Heart left ventricle (tissue), 16 donors: ENCODE data around the gene PARD3. TPM values are rescaled to one million over a fixed set of nuclear protein-coding genes. Genes with fewer than 3 reads are reported as not detected.

Experiments used
- ATAC-seq, 4 donors: fragments of 200-7000 bp; cut with Tn5 transposase; one replicate each; pipeline ENCODE4 v1.9.1; 2020 to 2022; ENCODE audit warnings: moderate library complexity in 4 of 4, mild to moderate bottlenecking in 3 of 4, moderate number of reproducible peaks in 1 of 4
- DNase-seq, 5 donors: peaks; one replicate each; pipeline ENCODE4 v3.0.0-alpha.2; 2020
- H3K27ac ChIP-seq, 12 donors: fragments of 200-600 bp; sonication (generic) in 4 of 12; one replicate each; pipeline versions ENCODE4 v1.5.0 to v1.8.0; 2016 to 2022; ENCODE audit warnings: mild to moderate bottlenecking in 2 of 12
- H3K27me3 ChIP-seq, 9 donors: fragments of 200-600 bp; sonication (generic) in 2 of 9; one replicate each; pipeline versions ENCODE4 v1.5.1 to v1.8.0; 2016 to 2022; ENCODE audit warnings: mild to moderate bottlenecking in 3 of 9
- H3K36me3 ChIP-seq, 9 donors: fragments of 200-600 bp; sonication (generic) in 2 of 9; one replicate each; pipeline versions ENCODE4 v1.5.0 to v1.8.0; 2018 to 2022; ENCODE audit warnings: mild to moderate bottlenecking in 2 of 9
- H3K4me1 ChIP-seq, 12 donors: fragments of 200-600 bp; sonication (generic) in 4 of 12; one replicate each; pipeline versions ENCODE4 v1.5.0 to v1.8.0; 2016 to 2022; ENCODE audit warnings: mild to moderate bottlenecking in 3 of 12
- H3K4me3 ChIP-seq, 12 donors: fragments of 200-600 bp; sonication (generic) in 4 of 12; one replicate each; pipeline versions ENCODE4 v1.5.0 to v1.8.0; 2017 to 2022; ENCODE audit warnings: mild to moderate bottlenecking in 9 of 12, moderate library complexity in 4 of 12
- H3K9me3 ChIP-seq, 12 donors: fragments of 200-600 bp; sonication (generic) in 4 of 12; one replicate each; pipeline versions ENCODE4 v1.5.0 to v1.8.0; 2016 to 2022; ENCODE audit warnings: mild to moderate bottlenecking in 1 of 12
- POLR2A ChIP-seq, 2 donors: fragments of 450-650 bp; IDR thresholded peaks; one replicate each; pipeline ENCODE4 v1.6.1; 2017; ENCODE audit warnings: antibody characterized with exemption in 2 of 2, mild to moderate bottlenecking in 2 of 2, moderate library complexity in 2 of 2
- WGBS, 4 donors: extraction: QIAGEN DNeasy Blood & Tissue Kit in 2 of 4; methylation state at CpG; one replicate each; pipeline versions ENCODE4 v1.1.5 to v1.1.7; 2013 to 2018; 5-methylcytosine and 5-hydroxymethylcytosine counted together
- intact Hi-C, 10 donors: fragments of 100-400 bp; cut with DNase I; formaldehyde crosslinking; loops; one replicate each; pipeline versions ENCODE4 v1.11.1 to v1.14.2; 2022
- polyA plus RNA-seq, 2 donors: library from polyadenylated mRNA; stranded (reverse); fragments of 200-250 nt; gene quantifications; one replicate each; pipeline ENCODE4 v1.2.3, GENCODE V29; 2013
- total RNA-seq, 9 donors: library from RNA; depleted of rRNA in 2 of 9; stranded (reverse); fragments of >200 nt in 2 of 9; fragmentation: NEBNext Ultra II Directional in 3 of 9; extraction: Animal tissue kit (Norgen Biotek cat#: 25700) in 3 of 9; gene quantifications; one replicate each; pipeline versions ENCODE4 v1.1.0 to v1.2.4, GENCODE V29; 2016 to 2023
- TF ChIP-seq, protein P1 (sequence below), 12 donors: fragments of 200-600 bp; sonication (generic) in 4 of 12; IDR thresholded peaks; one replicate each; pipeline versions ENCODE4 v1.5.0 to v1.8.0; 2018 to 2022; ENCODE audit warnings: antibody characterized with exemption in 12 of 12, mild to moderate bottlenecking in 5 of 12
- donor health status: ischemic (EF 13 %, LVEDD 7.1; RV severe dilation, severe dysfunction).
- donor health status: healthy with polysubstance abuse.
- donor health status: DM: no; HTN: yes; CAD: no.
- donor health status: DM: no; HTN: no; CAD: no.
- donor health status: ischemic (EF 25% LVEDD 6.9; RV normal size, moderate dysfunction).
- donor health status: ischemic (EF 25% LVEDD 5.7; RV mildly dilated, moderate dysfunction).
- donor health status: healthy.
- donor health status: DM: yes; HTN: yes; CAD: no.
- donor health status: ischemic (EF 35%, LVEDD 5.7; RV mildly dilated, moderate dysfunction).
- donor health status: nonischemic (EF 11% LVEDD 7.7; RV severe dilation, severe dysfunction).
- donor health status: DM: yes; HTN: yes; CAD: no.
- donor health status: PGD.
- donor health status: ischemic (EF 29% LVEDD 5.4; RV normal size, mild dysfunction).
- donor health status: nonischemic (EF 23%, LVEDD 6.1; RV moderate dilation, normal function).

The PARD3 gene
- total and polyA plus RNA-seq, 11 donors = 24.8 to 69.7 (median 33.1) TPM

DNA sequence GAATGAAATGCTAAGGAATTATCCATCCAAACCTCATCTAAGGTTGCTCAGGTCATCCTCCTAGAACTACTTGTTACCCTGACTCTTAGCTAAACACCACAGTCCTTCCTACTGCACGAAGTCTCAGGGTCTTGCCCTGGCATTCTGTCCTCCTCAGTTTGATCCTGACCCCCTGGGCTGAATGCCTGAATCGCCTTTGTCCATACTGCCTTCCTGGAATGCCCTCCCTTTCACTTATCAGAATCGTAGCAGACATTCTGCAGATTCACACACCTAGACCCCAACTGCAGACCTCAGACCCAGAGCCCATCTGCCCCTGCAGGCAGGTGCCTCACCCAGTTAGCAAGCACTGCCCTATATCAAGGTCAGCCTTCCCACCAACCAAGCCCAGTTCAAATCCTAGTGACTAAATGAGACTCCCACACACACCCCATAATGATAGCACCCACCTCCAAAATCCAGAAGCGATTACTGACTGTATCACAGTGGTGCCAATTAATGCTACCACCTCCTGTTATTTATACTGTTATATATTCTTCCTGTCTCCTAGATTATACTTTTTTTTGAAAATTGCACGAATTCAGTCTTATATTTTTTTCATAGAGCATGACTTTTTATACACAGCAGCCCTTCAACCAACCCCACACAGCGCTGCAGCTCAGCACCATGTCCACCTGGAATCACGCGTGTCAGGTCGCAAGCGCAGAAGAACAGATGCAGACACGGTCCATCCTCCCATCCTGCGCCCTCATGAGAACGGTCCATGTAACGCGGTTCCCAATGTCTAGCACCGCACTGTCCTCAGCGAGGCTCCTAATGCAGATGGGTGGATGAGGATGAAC, 3.7 kb downstream of the PARD3 start:
- H3K4me3 ChIP-seq = no peak overlapping the region

DNA sequence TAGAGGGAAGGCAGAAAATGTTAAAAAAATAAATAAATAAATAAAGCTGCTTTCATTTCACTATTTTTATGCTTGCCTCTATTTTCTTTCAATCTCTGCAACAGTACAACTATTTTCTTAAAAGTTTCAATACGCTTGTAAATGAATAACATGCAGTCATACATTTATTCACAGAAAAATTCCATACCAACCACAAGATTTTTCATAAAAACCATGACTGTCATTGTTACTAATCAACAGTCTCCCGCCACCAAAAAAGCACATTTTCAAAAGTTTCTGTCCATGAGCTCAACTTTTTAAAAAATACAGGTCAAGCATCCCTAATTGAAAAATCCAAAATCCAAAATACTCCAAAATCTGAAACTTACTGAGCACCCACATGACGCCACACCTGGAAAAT, 5.3 kb downstream of the PARD3 start:
- peaks cover 0 to 51% (median 21%) of the 10 kb centered on the region in 12 donors for H3K4me1 ChIP-seq
- intact Hi-C loops = loop anchor here in 8 of 10 donors (5.0 to 10.0 kb wide), 7 partner anchors 42 to 152 kb away; no protein-coding TSS in a partner anchor
- DNase-seq (no peak), ATAC-seq (no peak)
- H3K36me3 ChIP-seq = no peaks in the 10 kb centered on the region
- H3K27ac ChIP-seq = peak overlapping the region in 1 of 12 donors; percentile 65
- H3K4me3 ChIP-seq = peak overlapping the region in 7 of 12 donors; percentile 13 to 43 (median 16)
- H3K9me3 ChIP-seq = no peaks in the 10 kb centered on the region
- peaks cover 0 to 17% (median 0%) of the 10 kb centered on the region in 9 donors for H3K27me3 ChIP-seq
- 87 to 92% (median 88%) methylated on average over 3 of the region's 3 CpGs for WGBS, 4 donors
- TF ChIP-seq, protein P1, sequence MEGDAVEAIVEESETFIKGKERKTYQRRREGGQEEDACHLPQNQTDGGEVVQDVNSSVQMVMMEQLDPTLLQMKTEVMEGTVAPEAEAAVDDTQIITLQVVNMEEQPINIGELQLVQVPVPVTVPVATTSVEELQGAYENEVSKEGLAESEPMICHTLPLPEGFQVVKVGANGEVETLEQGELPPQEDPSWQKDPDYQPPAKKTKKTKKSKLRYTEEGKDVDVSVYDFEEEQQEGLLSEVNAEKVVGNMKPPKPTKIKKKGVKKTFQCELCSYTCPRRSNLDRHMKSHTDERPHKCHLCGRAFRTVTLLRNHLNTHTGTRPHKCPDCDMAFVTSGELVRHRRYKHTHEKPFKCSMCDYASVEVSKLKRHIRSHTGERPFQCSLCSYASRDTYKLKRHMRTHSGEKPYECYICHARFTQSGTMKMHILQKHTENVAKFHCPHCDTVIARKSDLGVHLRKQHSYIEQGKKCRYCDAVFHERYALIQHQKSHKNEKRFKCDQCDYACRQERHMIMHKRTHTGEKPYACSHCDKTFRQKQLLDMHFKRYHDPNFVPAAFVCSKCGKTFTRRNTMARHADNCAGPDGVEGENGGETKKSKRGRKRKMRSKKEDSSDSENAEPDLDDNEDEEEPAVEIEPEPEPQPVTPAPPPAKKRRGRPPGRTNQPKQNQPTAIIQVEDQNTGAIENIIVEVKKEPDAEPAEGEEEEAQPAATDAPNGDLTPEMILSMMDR (IDR thresholded peaks at IDR 0.05) = no peak
- TF ChIP-seq POLR2A (IDR thresholded peaks at IDR 0.05) = no peak

More for the DNA sequence above, 3.7 kb downstream of the PARD3 start:
- Histone ChIP-seq H3K9me3 (no peaks in the 10 kb centered on the region), H3K27me3 (peaks cover 0 to 29% (median 0%) of the 10 kb centered on the region in 9 donors), H3K36me3 (no peaks in the 10 kb centered on the region), H3K4me1 (peaks cover 0 to 62% (median 29%) of the 10 kb centered on the region in 12 donors), H3K27ac (no peak overlapping the region)
- no peak for DNase-seq
- intact Hi-C loops = loop anchor here in 8 of 10 donors (5.0 to 10.0 kb wide), 7 partner anchors 44 to 154 kb away; no protein-coding TSS in a partner anchor
- 85 to 93% (median 90%) methylated on average over 17 of the region's 17 CpGs for WGBS, 4 donors
- no peak for ATAC-seq
- TF ChIP-seq, protein P1 (IDR thresholded peaks at IDR 0.05) = no peak
- no peak for TF ChIP-seq POLR2A (IDR thresholded peaks at IDR 0.05)

DNA sequence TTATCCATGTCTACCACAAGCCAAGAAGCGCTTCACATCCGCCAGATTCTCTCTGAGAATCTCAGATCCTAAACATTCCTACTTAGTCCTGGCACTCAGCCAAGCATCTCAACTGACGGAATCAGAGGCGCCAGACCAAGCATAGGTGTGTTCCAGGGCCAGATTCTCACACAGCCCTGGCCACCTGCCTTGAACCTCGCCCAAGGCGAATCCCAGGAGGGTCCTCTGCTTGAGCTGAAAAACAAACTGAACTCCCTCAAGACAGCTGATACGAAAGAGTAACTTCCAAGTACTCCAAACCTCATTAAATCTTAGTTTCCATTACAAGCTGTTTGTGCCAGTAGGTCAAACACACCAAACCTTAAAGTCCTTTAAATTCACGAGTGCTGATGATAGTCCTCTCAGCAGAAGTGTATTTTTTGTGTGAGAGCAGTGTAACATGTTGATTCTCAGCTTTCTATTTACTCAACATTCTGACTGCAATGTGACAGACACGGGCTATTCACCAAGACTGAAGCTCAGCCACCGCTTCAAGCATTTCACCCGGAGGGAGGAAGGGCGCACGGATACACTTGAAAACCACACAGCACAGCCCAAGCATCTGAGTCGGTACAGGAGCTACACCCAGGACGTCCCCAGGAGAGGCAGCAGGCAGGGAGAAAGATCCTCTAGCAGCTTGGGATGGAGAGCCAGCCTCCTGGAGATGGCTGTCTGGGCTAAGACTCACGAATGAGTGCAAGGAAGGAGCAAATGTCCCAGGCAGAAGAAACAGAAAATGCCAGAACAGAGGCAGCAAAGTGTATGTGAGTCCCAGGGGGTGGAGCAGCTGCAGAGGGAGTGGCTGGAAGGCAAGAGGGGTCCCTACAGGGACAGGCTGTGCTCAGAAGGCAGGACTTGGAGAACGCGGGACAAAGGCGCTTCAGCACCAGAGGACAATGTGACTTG, 6.0 kb downstream of the PARD3 start:
- peaks cover 0 to 10% (median 0%) of the 10 kb centered on the region in 9 donors for H3K27me3 ChIP-seq
- peaks cover 0 to 46% (median 21%) of the 10 kb centered on the region in 12 donors for H3K4me1 ChIP-seq
- 46 to 57% (median 48%) methylated on average over 18 to 19 of the region's 19 CpGs for WGBS, 4 donors
- DNase-seq (peak in 3 of 5 donors; percentile 39 to 69 (median 42)), ATAC-seq (peak; percentile 29 to 58 (median 32))
- H3K27ac ChIP-seq = peak overlapping the region in 4 of 12 donors; percentile 20 to 65 (median 51)
- no peaks in the 10 kb centered on the region for H3K9me3 ChIP-seq
- peak overlapping the region in 8 of 12 donors; percentile 11 to 43 (median 16) for H3K4me3 ChIP-seq
- intact Hi-C loops = no loop called here
- H3K36me3 ChIP-seq = no peaks in the 10 kb centered on the region
- TF ChIP-seq, protein P1 (IDR thresholded peaks at IDR 0.05) = no peak
- TF ChIP-seq POLR2A (IDR thresholded peaks at IDR 0.05) = no peak
